Measurements from ENCODE around the gene PLCB2.

The PLCB2 gene

DNA sequence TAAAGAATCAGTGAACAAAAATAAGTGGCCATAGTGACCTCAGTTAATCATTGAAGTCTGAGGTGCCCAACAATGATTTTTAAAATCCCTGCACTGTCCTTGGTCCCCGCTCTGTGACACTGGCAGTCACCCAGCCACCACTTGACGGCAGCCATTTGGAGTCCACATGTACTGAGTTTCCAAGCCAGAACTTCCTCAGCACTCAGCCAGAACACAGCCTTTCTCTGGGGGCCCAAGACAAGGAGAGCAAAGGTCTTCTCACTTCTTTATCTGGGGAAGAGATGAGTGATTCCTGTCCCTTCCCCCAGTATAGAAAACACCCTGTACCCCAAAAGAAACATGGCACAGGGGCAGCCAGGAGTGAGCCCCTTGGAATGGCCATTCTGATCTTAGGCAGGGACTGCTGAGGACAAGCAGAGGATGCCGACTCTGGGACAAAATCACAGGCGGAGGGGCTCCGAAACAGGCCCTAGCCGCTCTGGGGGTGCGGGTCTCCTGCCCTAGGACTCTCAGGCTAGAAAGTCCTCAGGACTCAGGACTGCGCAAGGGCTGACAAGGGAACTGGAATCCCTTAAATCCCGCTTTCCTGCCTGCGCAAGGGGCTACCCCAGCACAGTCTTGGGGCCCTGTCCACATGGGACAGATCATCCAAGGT lies 56.1 kb downstream of the PLCB2 start:
- H3K27me3 Mint-ChIP-seq = peaks cover 63% of the 10 kb centered on the region
- H3K4me1 Mint-ChIP-seq (ENCODE audit: low read depth) = peaks cover 7% of the 10 kb centered on the region
- no peak overlapping the region for H3K4me3 Mint-ChIP-seq
- no peaks in the 10 kb centered on the region for H3K36me3 Mint-ChIP-seq (ENCODE audit: low read depth)
- no peak overlapping the region for H3K27ac Mint-ChIP-seq
- no peaks in the 10 kb centered on the region for H3K9me3 Mint-ChIP-seq
- intact Hi-C loops (cut with micrococcal nuclease) = no loop called here

DNA sequence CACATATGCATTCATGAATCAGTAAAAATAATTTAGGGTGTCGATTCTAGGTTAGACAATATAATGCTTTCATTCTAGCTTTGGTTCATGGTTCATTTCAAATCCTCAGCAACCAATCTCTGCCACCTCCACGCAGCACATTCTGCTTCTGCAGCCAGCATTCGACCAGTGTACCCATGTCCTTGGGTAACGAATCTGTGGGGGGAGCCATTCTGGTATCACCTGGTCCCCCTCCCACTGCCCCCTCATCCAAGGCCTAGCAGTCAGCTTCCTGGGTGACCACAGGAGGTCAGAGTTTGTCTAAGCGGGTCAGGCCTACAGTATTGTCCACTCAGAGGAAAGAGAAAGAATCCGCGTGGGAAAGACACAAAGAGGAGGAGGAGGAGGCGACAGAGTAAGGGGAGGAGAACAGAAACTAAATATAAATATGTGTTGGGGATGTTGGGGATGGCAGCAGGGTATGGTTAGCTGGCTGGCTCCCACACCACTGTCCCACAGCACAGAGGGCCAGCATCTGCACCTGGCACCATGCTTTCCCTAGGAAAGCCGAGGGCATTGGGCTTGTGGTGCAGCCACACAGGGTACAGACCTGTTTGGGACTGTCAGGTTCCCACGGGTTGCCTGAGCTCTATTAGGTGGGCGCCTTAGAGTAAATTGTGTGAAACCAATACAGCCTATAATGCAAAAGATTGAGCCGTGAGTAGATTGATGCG lies 56.8 kb downstream of the PLCB2 start:
- intact Hi-C loops (cut with micrococcal nuclease) = no loop called here
- Mint-ChIP-seq H3K27ac (no peak overlapping the region), H3K27me3 (peaks cover 63% of the 10 kb centered on the region), H3K36me3 (ENCODE audit: low read depth) (no peaks in the 10 kb centered on the region), H3K9me3 (no peaks in the 10 kb centered on the region), H3K4me1 (ENCODE audit: low read depth) (peaks cover 7% of the 10 kb centered on the region), H3K4me3 (no peak overlapping the region)

DNA sequence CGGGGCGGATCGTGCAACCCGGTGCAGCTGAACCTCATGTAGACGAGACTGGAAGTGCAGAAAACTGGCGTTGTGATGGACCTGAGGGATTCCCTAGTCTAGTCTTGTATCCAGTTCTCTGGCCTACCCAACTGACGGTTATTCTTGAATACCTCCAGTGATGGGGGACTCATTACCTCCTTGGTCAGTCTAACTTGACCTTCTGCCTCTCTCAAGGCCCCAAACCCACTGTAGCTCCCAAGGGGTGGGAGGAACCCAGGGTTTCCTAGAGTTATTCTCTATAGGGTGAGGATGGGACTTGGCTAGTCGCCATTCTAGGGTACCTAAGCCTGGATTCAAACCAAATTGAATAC lies 57.5 kb downstream of the PLCB2 start:
- Mint-ChIP-seq H3K27ac (no peak overlapping the region), H3K9me3 (no peaks in the 10 kb centered on the region), H3K4me3 (no peak overlapping the region), H3K36me3 (ENCODE audit: low read depth) (no peaks in the 10 kb centered on the region), H3K4me1 (ENCODE audit: low read depth) (peaks cover 7% of the 10 kb centered on the region), H3K27me3 (peaks cover 63% of the 10 kb centered on the region)
- intact Hi-C loops (cut with micrococcal nuclease) = no loop called here

DNA sequence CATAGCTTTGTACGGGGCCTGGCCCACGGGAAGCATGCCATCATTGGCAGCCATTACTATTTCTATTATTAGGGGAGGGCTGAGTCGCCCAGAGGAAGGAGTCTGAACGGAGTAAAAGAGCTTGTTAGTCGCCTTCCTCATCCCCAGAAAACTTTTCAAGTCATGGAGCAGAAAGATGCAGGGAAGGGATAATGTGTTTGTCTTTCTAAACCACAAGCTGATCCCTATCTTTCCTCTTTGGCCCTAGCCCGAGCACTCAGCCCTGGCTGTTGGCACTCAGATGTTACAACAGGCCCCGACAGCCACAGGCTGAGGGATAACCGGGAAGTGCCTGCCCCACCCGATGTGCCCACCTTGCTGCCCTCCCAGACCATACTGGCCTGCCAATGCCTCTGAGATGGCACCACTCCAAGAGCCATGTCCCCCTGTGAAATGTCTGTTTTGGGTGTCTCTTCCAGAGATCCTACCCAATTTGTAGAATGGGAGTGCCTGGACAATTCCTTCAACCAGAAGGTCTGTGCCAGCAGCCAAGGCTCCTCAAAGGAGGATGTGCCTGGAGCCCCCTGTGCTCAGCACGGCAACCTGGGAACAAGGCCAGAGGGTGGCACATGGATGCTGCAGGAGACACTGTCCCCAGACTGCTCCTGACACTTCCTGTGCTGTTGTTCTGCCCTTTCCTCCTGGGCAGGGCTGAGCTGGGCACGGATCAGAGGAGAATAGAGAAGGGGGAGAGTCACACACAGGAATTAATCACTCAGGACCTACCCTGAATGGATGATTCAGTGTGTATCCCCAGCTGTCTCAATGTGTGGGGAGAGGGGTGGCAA lies 58.0 kb downstream of the PLCB2 start:
- peaks cover 7% of the 10 kb centered on the region for H3K4me1 Mint-ChIP-seq (ENCODE audit: low read depth)
- H3K36me3 Mint-ChIP-seq (ENCODE audit: low read depth) = no peaks in the 10 kb centered on the region
- peaks cover 61% of the 10 kb centered on the region for H3K27me3 Mint-ChIP-seq
- H3K9me3 Mint-ChIP-seq = no peaks in the 10 kb centered on the region
- intact Hi-C loops (cut with micrococcal nuclease) = no loop called here
- no peak overlapping the region for H3K27ac Mint-ChIP-seq
- no peak overlapping the region for H3K4me3 Mint-ChIP-seq

DNA sequence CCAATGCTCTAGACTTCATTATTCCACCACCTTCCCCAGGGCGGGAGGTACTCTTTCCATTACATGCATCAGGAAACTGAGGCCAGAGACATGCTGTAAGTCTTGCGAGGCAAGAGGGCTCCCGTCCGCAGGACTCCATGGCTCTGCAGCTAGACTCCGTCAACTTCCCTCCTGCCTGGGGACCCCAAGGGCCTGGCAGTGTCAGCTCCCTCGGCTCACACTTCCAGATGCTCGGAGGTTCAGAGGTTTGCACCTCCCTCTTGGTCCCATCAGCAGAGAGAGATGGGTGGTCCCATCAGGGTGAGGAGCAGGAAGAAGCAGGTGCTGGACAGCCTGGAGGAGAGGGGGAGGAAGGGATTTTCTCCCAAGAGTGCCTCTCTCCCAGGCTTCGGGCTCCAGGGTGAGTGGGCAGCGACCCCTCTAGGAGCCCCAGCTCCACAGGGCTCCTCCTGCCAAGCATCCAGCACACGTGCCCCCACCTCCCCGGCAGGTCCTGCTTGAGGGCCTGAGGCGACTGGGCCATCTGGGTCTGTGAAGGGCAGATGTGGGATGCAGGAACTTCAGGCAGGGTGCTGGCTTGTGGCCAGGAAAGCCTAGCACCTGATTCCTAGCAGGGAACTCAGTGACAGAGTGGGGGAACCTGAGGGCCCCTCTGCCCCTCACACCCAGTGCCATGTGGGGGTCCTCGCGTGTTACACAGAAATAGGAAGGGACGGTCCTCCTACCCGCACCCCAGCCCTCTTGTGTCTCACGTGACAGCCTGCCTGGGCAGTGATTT lies 59.5 kb downstream of the PLCB2 start:
- Mint-ChIP-seq H3K27ac (no peak overlapping the region), H3K4me3 (no peak overlapping the region), H3K4me1 (ENCODE audit: low read depth) (peaks cover 4% of the 10 kb centered on the region), H3K36me3 (ENCODE audit: low read depth) (no peaks in the 10 kb centered on the region), H3K9me3 (no peaks in the 10 kb centered on the region), H3K27me3 (peaks cover 51% of the 10 kb centered on the region)
- intact Hi-C loops (cut with micrococcal nuclease) = no loop called here

DNA sequence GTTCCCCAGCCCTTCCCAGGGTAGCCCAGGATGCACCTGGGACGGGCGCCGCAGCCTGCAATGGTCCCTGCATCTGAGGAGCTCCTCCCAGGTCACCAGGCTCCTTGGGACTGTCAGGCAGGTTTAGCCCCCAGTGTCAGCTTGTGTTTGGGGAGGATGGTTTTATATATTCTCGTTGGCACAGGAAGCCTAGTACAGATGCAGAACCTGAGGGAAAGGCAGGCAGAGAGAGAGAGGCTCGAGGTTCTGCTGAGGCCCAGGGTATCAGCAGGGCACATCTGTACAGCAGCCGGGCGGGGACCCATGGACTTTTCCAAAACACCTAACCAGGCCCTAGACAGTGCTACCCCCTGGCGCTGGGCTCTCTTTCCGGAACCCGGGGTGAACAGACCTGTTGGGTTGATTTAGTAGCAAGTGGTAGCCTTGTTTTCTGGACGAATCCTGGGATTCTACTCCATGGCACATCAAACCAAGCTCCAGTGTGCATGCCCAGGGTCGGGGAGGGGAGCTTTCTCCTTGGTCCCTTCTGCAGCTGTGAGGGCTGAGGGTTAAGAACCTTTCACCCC lies 60.2 kb downstream of the PLCB2 start:
- intact Hi-C loops (cut with micrococcal nuclease) = no loop called here
- Mint-ChIP-seq H3K27me3 (peaks cover 48% of the 10 kb centered on the region), H3K27ac (no peak overlapping the region), H3K9me3 (no peaks in the 10 kb centered on the region), H3K4me1 (ENCODE audit: low read depth) (no peaks in the 10 kb centered on the region), H3K4me3 (no peak overlapping the region), H3K36me3 (ENCODE audit: low read depth) (no peaks in the 10 kb centered on the region)

DNA sequence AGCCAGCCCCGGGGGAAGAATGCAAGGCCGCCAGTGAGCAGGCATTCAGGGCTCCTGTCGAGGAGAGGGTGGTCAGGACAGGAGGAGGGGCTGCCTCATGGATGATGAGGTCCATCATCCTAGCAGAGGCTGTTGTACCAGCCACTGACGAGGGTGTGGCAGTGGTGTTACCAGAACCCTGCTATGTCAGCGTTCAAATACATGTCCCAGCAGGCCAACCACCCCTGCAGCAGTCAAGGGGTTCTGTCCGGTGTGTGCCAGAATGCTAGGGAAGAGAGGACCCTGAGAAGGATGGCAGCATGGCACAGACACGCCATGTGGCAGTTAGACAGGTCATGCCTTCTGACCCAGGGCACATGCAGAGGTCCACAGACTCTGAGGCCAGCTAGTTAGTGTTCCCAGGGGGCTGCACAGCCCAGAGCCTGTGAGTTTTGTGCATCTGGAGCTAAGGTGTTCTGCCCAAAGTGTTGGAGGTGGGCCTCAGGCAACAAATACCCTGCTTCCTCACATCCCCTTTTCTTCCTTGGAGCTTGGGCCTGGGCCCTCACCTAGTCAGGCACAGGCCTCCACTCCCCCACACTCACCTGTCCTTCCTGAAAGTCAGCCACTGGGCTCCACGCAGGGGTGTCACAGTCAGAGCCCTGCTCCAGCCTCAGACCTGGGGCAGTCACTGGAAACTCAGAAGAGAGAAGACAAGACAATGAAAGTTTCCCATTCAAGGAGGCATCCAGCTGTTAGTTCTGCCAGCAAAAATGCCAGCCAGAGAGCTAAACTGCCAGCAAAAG lies 61.0 kb downstream of the PLCB2 start:
- intact Hi-C loops (cut with micrococcal nuclease) = no loop called here
- Mint-ChIP-seq H3K27ac (no peak overlapping the region), H3K4me1 (ENCODE audit: low read depth) (no peaks in the 10 kb centered on the region), H3K4me3 (no peak overlapping the region), H3K27me3 (peaks cover 44% of the 10 kb centered on the region), H3K36me3 (ENCODE audit: low read depth) (no peaks in the 10 kb centered on the region), H3K9me3 (no peaks in the 10 kb centered on the region)

DNA sequence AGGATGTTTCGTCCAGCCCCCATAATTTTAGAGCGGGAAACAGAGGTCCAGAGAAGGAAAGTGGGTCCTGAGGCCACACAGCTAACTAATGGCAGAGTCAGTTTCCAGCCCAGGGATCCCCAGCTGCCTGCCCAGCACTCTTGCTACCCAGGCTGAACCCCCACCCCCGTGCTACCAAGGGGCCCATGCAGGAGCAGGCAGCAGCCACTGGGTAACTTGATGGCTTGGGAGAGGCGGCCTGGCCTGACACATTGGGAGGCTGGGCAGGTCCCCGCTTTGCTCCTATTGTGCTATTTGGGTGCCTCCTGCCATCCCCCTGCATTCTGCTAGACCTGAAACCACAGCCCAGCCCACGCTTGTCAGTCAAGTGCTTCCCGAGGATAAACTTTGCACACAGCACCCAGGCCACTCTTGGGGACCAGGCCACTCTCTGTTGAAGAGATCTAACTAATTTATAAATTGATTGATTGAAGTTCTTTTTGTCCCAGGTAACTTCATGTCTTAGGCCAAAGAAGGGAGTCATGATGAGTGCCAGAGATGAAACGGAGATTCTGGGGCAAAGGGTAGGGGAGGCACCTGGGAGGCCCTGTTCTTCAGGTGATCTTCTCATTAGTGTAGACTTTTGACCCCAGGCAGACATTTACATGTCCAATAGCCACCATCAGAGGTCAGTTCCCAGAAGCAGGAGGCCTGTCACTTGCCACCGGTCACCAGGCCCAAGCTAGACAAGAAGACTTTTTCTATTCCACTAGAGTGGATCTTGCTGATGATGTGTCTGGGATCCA lies 61.9 kb downstream of the PLCB2 start:
- intact Hi-C loops (cut with micrococcal nuclease) = no loop called here
- Mint-ChIP-seq H3K4me3 (no peak overlapping the region), H3K27me3 (peaks cover 41% of the 10 kb centered on the region), H3K36me3 (ENCODE audit: low read depth) (no peaks in the 10 kb centered on the region), H3K9me3 (no peaks in the 10 kb centered on the region), H3K4me1 (ENCODE audit: low read depth) (no peaks in the 10 kb centered on the region), H3K27ac (no peak overlapping the region)

DNA sequence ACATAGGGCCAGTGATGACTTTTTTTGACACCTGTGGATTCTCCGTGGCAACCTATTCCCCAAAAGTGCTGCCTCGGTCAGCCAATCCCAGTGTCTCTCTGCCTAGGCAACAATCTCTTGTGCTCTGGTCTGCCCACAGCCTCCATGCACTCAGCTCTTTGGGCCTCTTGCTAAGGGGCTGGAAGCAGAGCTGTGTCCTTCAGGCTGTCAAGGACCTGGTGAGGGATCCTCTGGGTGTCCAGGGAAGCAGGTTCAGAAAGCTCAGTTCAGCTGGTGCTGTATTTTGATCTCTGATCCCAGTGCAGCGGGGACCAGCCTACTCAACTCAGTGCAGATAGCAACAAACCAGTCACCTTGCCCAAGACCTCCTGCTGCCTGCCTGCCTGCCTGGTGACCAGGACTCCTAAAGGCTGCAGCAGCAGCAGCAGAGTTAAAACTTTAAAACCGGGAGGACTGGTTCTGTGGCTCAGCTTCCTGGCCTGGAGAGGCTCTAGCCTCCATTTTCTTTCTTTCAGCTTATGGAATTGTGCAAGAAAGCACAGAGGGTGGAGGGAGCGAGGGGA lies 62.7 kb downstream of the PLCB2 start:
- Mint-ChIP-seq H3K36me3 (ENCODE audit: low read depth) (no peaks in the 10 kb centered on the region), H3K4me3 (no peak overlapping the region), H3K27me3 (peaks cover 45% of the 10 kb centered on the region), H3K27ac (no peak overlapping the region), H3K9me3 (no peaks in the 10 kb centered on the region), H3K4me1 (ENCODE audit: low read depth) (no peaks in the 10 kb centered on the region)
- intact Hi-C loops (cut with micrococcal nuclease) = no loop called here

DNA sequence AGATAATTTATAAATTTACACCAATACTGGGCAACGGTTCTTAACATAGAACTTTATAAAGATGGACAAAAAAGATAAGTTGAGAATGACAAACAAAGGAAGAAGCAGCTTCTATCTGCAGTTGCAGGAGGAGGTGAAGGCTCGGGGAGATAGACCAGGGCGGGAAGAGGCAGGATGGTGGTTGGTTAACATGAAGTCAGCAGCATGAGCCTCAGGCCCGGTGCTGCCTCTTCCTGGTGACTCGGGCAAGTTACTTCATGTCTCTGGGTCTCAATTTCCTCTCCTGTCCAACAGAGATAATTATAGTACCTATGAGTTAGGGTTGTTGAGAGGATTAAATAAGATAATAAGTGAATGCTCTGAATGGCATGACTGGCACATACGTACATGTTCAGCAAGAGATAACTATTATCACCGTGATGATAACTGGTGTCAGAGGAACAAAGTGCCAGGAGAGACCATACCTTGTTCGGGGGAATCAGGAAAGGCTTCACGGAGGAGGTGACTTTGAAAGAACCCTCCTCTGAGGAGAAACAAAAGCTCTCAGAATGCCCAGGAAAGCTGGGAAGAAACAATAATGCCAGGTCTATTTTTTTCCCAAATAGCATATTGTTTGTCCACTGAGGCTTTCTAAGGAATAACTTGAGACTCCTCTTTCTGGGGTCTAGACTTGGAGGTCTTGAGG lies 64.5 kb downstream of the PLCB2 start:
- no peaks in the 10 kb centered on the region for H3K36me3 Mint-ChIP-seq (ENCODE audit: low read depth)
- no peak overlapping the region for H3K27ac Mint-ChIP-seq
- no peak overlapping the region for H3K4me3 Mint-ChIP-seq
- intact Hi-C loops (cut with micrococcal nuclease) = no loop called here
- peaks cover 10% of the 10 kb centered on the region for H3K4me1 Mint-ChIP-seq (ENCODE audit: low read depth)
- H3K9me3 Mint-ChIP-seq = no peaks in the 10 kb centered on the region
- H3K27me3 Mint-ChIP-seq = peaks cover 52% of the 10 kb centered on the region

DNA sequence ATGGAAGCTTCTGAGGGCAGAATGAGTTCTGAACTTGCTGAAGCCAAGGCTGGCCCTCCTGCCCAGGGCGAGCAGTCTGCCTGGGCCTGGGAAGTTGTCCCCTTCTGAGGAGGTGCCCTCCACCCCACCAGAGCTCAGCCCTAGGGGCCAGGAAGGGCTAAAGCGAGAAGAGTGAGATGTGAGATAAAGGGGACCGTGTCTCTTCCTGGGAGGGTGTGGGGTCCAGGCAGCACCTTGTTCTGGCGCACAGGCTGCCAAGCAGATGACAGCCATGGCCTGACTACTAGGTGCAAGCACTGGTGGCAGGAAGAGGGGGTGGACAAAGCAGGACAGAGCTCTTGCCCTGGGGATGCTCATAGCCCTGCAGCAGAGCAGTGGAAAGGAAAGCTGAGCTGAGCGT lies 65.1 kb downstream of the PLCB2 start:
- H3K27me3 Mint-ChIP-seq = peaks cover 56% of the 10 kb centered on the region
- intact Hi-C loops (cut with micrococcal nuclease) = no loop called here
- H3K4me3 Mint-ChIP-seq = no peak overlapping the region
- no peaks in the 10 kb centered on the region for H3K9me3 Mint-ChIP-seq
- H3K27ac Mint-ChIP-seq = no peak overlapping the region
- no peaks in the 10 kb centered on the region for H3K36me3 Mint-ChIP-seq (ENCODE audit: low read depth)
- H3K4me1 Mint-ChIP-seq (ENCODE audit: low read depth) = peaks cover 14% of the 10 kb centered on the region

DNA sequence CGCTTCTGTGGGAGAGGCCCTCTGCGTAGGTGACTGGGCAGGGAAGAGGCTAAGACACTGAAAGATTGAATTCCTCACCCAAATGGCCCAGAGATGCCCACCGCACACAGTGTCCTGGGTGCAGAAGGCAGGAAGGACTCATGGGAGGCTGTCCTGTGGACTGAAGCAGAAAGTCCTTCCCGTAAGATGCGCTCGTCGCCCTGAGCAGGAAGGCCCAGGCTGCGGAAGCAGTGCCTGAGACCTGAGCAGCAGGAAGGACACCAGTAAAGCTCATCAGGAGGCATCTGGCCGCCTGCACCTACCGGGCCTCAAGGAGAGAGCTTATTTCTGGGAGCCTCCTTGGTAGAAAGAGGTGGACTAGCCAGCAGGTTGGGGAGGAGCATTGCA lies 65.5 kb downstream of the PLCB2 start:
- H3K27ac Mint-ChIP-seq = no peak overlapping the region
- peaks cover 54% of the 10 kb centered on the region for H3K27me3 Mint-ChIP-seq
- no peaks in the 10 kb centered on the region for H3K9me3 Mint-ChIP-seq
- intact Hi-C loops (cut with micrococcal nuclease) = no loop called here
- no peak overlapping the region for H3K4me3 Mint-ChIP-seq
- H3K36me3 Mint-ChIP-seq (ENCODE audit: low read depth) = no peaks in the 10 kb centered on the region
- H3K4me1 Mint-ChIP-seq (ENCODE audit: low read depth) = peaks cover 14% of the 10 kb centered on the region

Data from dendritic cell treated with granulocyte-macrophage colony-stimulating factor and Interleukin-4, amounts not matched to agents 40 ng/mL and 50 ng/mL, for 4 days (primary cell).